GM11168 (cell line): ENCODE results near the gene UVSSA.

Source experiments
- in situ Hi-C: fragments of 300-500 bp; cut with MboI; formaldehyde crosslinking; loops from one replicate; pipeline ENCODE4 v1.12.0; 2022; ENCODE audit warnings: low sequenced_read_pairs; ENCODE audit not compliant: unreplicated experiment

The UVSSA gene

DNA sequence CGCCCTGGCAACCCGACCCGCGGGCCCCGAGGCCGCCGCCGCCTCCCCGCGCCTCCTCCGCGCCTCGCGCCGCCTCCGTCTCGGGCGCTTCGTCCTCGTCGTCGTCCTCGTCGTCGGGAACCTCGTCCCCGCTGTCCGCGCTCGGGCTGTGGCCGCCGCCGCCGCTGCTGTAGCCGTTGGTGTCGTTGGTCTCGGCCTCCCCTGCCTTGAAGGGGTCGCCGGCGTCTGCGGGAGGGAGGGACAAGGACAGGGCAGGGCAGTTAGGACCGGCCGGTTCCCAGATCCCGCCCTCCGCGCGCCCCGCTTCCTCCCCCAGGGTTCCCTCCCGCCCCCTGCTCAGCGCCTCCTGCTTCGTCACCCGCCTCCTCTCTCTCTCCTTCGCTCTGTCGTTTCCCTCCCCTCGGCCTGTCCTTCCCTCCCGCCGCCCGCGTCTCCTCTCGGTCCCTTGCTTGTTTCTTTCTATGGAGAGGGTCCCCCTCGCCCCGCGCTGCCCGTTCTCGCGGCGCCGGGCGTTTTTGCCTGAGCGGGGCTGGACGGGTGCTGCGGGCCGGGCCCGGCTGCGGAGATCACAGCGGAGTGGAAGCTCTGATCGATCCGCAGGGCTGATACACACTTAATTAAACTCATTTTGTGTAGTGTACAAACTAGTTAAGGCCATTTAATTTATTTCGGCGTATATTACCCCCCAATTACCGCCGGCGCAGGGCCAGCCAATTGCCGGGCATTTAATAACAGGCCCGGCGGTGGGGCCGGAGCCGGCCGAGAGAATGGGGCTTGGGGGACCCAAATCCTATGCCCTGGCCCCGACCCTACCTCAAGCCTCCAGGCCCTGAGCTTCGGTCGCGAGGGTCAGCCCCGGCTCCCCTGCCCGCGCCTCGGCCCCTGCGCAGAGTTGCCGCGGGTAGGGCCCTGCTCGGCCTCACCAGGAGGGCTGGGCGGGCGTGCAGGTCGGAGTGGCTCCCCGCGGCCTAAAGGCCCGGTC is 56.9 kb downstream of the UVSSA start:
- in situ Hi-C loops: no loop called here

- in situ Hi-C loops: no loop called here
Measured at GRCh38 chr4:1404573-1405253, 57.7 kb downstream of the UVSSA start.

DNA sequence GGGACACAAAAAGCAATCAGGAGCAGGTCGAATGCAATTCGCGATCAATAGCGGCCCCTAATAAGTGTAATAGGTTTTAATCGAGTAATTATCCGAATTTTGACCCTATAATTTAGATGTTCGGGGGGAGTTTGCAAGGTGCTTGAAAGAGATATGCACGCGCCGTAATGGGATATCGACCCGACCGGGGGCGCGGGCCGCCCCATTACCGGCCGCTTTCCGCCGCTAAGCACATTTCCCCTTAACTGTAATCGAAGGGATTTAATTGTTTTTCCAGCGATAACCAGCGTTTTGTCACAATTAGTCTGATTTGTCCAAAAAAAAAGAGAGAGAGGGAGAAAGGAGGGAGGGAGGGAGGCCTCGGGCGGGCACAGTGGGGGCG is 58.2 kb downstream of the UVSSA start:
- in situ Hi-C loops: no loop called here

DNA sequence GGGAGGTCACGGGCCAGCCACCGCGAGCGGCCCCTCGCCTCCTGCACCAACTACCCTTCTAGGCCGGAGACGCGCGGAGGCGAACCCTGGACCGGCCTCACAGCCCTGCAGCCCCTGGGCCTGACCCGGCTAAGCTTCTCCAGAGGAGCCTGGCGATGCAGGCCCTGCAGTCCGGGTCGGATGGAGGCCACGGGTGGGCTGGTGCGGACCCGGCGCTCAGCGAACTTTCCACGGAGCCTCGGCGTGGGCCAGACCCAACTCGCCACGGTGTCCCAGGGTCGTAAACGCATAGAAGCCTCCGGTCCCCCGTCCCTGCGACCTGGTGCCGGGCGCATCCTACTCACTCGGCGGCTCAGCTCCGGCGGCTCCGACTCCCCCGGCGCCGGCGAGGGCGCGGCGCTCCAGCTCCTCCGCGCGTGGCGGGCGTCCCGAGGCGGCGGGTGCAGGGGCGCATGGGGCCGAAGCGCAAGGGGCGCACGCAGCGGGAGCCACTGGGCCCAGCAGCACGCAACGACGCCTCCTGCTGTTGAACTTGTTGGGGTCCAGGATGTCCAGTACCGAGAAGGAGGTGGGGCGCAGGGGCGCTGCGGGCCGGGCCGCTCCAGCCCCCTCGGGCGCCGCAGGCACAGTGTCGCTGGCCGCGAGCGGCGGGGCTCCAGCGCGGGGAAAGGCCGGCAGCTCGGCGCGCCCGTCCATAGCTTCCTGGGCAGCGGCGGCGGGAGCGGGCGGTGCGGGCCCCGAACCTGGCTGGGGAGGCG is 58.8 kb downstream of the UVSSA start:
- in situ Hi-C loops: no loop called here

GRCh38 chr4:1406394-1406980 is 59.5 kb downstream of the UVSSA start, which contains the start of gene NKX1-1:
NKX1-1 (minus strand) TSS chr4:1406442; CDS start chr4:1406442, 0 bp downstream.
- in situ Hi-C loops: no loop called here

GRCh38 chr4:1406981-1407656 is 60.1 kb downstream of the UVSSA start:
- in situ Hi-C loops: no loop called here

GRCh38 chr4:1407657-1408333 is 60.8 kb downstream of the UVSSA start:
- in situ Hi-C loops: no loop called here

DNA sequence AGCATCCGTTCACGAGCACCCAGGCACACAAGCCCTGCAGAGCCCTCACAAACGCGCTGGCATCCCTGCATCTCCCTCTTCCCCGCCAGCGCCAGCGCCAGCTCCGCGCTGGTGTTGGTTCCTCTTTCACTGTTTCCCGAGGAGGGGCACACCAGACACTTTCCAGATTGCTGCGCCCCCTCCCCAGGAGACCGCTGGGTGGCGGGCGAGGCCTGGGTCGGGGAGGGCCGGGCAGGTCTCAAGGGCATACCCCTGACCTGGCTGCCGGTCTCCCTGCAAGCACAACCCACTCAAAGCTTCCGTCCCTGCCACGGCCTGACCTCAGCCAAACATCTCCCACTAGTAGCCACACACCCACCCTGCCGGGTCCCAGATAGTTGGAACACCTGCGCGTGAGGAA is 61.4 kb downstream of the UVSSA start:
- in situ Hi-C loops: no loop called here

DNA sequence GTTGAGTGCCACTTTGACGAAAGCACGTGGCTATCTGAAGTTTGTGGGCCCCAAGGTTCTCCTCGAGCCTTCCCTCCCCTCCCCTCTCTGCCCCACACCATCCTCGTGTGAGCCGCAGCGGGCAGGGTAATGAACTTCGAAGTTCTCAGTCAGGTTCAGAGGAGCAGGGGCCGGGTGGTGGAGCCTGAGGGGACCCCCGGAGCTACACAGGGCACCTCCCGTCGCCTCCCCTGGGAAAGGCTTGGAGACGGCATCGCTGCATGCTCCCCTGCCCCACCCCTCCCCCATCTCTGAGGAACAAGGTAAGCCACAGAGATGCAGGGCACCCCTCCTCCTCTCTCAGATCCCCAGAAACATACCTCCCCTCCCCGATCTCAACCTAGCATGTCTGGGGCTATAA is 62.1 kb downstream of the UVSSA start:
- in situ Hi-C loops: no loop called here

DNA sequence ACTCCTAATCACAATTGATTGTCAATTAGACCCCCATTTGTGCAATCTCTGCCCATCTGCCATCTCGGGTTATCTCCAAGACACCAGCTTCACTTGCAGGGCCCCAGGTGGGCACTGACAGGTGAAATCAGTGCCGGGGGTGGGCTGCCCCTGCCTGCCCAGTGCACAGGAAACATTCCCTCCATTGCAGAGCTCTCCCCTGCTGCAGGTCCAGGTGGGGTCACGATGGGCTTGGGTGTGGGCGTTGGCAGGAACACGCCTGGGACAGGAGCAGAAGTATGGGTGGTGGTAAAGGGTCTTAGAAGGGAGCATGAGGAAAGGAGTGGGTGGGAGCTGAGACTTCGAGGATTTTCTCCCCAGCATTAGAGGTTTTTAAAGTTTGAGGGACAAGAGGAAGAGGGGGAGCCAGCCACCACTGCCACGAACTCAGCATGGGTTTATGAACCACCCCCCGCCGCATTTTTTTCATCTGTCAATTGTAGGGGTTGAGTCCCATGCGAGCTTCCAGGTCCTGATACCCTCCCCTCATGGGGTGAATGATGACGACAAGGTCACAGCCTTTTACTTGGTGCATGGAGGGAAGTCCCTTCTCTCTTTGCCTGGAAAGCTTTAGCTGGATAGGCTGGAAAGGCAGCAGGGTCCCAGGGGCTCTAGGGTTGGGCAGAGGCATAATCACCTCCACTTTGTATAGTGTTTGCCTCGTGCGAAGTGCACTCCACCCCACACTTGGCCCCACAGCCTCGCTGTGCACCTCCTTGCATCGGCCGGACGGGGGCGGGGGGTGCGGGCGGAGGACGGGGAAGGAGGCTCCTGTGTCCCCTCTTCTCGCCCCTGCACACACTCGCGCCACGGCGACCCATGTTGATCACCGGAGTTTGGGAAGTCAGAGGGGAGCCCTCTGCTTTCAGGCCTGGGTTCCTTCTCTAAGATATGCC is 62.8 kb downstream of the UVSSA start:
- in situ Hi-C loops: no loop called here

GRCh38 chr4:1410491-1411325 is 63.7 kb downstream of the UVSSA start:
- in situ Hi-C loops: no loop called here

DNA sequence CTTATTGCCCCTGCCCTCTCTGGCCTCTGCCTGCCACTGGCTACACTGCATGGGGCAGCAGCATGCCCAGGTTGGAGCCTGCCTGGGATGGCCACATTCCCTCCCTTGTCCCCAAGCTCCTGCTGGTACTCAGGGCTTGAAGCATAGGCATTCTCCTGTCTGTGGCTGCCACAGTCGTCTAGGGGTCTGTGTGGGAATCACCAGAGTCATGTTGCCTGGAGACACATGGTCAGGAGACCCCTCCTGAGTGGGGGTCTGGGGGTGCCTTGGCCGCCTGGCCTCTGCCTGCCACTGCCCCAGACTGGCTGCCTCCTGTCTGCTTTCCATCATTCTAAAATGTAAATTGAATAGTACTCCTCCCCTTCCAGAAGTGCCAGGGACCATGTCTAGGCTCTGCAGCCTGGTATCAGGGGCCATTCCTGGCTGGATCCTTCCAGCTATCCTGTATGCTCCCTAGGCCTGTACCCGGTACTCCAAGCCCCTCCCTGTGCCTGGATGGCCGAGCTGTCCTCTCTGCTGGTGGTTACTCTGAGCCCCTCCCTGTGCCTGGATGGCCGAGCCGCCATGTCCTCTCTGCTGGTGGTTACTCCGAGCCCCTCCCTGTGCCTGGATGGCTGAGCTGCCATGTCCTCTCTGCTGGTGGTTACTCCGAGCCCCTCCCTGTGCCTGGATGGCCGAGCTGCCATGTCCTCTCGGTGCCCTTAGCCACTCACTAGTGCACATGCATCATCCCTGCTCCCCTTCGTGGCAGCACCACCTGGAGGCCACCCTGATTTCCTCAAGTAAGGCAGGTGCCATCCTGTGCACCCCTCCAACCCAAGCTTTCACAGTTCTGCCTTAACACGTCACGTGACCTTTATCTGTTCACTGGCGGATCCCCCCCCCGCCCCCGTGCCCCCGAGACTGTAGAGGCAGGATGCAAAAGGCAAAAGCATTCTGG is 64.7 kb downstream of the UVSSA start:
- in situ Hi-C loops: no loop called here

DNA sequence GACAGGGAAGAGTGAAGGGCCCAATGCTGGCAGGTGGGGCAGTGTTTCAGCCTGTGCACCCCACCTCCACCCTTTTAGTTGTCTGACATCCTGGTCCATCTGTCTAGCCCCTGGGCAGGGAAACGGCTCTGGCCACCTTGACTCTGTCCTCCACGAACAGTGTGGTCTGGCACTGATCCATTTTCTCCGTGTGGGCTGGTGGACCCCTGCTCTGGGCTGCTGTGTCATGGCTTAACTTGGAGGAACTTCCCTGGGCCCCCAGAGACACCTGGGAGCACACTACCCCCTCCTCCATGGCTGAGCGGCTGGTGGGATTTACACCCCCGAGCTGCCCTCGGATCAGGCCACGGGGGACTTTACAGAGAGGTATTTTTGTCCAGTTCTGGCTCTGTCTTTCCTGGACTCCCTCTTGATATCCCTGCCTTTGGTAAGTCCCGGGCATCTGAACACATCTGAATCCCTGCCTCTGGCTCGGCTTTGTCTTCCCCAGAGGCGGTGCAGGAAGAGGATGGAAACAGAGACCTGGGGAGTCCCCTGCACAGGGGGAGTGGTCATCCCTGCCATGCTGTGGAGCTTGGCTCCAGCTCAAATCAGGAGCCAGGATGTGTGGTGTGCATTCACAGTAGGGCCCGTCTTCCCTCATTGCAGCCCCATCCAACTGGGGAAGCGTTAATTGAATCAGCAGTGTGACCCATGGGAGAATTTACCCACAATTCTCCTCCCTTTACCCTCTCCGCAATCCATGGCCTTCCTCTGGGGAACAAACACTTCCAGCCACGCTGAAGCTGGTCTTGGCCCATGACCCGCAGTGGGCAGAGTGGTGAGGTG is 65.6 kb downstream of the UVSSA start:
- in situ Hi-C loops: no loop called here

DNA sequence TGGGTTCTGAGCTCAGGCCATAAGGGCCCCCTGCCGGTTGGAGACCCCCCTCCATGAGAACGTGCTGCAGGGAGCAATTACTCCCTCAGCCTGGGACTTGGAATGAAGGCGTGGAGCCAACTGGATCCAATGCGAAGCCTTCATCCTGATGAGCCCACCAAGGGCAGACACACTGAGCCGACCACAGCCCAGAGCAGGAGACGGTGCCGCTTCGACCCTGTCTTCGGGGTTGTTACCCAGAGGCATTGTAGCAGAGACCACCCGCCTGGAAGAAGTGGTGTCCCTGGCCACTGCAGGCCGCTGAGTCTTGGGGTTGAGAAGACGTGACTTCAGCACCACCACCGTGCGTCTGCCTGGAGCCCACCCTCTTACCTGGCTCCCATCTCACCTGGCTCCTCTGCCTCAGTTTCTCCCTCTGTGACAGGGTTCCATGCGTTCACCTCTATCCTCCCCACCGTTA is 66.2 kb downstream of the UVSSA start:
- in situ Hi-C loops: no loop called here
